ENCODE results near the gene PFKL.

Gene PFKL

DNA sequence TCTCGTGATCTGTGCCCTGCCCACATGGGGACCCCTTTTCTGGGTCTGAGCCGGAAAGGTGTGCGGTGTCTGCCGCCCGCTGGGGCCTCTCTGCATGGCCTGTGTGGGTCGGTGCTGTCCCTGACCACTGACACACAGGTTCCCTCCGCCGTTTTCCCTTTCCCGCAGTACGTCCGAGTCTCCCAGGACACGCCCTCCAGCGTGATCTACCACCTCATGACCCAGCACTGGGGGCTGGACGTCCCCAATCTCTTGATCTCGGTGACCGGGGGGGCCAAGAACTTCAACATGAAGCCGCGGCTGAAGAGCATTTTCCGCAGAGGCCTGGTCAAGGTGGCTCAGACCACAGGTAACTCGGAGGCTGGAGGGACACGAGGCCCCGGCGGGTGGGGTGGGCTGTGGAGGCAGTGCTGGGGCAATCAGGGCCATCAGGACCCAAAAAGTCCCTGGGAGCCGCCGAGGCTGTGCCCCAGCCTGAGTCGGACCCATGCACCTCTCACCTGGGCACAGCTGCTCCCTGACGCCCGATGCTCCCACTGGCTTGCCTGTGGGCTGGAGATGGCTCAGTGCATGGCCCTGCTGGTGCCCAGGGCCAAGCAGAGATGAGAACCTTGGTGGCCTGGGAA, 66.8 kb downstream of the PFKL start:
- DNase-seq, result no peak

- no peak for DNase-seq
These were observed 69.0 kb downstream of the PFKL start for GRCh38 chr21:44368711-44369446.

DNA sequence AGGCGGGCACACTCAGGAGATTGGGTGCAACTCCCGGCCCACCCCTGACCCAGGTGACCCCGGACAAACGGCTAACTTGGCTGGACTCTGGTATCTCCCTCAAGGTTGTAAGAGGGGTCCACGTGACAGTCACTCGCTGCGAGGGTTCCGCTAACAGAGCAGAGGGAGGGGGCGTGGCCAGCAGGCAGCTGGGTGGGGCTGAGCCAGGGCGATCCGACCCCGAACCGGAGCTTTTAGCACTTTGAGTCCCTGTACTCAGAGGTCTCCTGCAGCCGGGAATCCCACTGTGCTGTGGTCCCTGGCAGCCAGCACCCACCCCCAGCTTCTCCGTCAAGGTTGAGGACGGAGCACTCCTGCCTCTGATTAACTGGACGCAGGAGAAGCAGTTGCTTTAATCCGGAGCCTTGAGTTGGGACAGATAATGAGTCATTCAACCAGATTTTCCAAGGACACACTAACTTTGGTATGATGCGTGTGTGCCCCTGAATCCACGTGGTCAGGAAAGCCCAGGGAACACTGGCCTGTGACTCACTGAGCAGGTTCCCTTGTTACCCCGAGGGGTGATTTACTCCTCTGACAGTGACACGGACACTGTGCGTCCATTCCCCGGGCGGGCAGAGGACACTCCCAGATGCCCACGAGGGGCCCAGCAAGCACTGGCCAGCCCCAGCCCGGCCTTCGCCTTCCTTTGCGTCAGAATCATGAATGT, 70.3 kb downstream of the PFKL start:
- no peak for DNase-seq

- no peak for DNase-seq
These were observed 71.0 kb downstream of the PFKL start for GRCh38 chr21:44370786-44371410.

GRCh38 chr21:44371596-44371995, 71.7 kb downstream of the PFKL start:
- DNase-seq, result no peak

GRCh38 chr21:44372616-44373015, 72.8 kb downstream of the PFKL start:
- DNase-seq, result no peak

GRCh38 chr21:44374601-44375280, 74.9 kb downstream of the PFKL start:
- DNase-seq, result no peak

GRCh38 chr21:44375281-44375651, 75.4 kb downstream of the PFKL start:
- no peak for DNase-seq

GRCh38 chr21:44375761-44376241, 75.9 kb downstream of the PFKL start:
- no peak for DNase-seq

GRCh38 chr21:44376606-44377005, 76.8 kb downstream of the PFKL start:
- DNase-seq, result no peak

All from NCI-H510A treated with DMSO at 0.1 percent for 48 hours (cell line).